Stimulated activated CD4-positive, alpha-beta T cell treated with anti-CD3 and anti-CD28 coated beads, Interleukin-15, amount 100 ng/mL, for 1 hour (primary cell): ENCODE results near the gene TCF12.

Experiments
- DNase-seq, 2 donors: peaks; one replicate each; pipeline ENCODE4 v3.0.0-alpha.2; 2020; ENCODE audit warnings: low read depth in 1 of 2, low spot score in 1 of 2

Gene TCF12

GRCh38 chr15:57312318-57313133 is 394.1 kb downstream of the TCF12 start:
- DNase-seq: no peak

GRCh38 chr15:57313134-57313483 is 394.7 kb downstream of the TCF12 start:
- DNase-seq: no peak

GRCh38 chr15:57314221-57314620 is 395.8 kb downstream of the TCF12 start:
- no peak for DNase-seq

GRCh38 chr15:57316451-57316850 is 398.0 kb downstream of the TCF12 start:
- DNase-seq: no peak

GRCh38 chr15:57319226-57319918 is 400.9 kb downstream of the TCF12 start:
- no peak for DNase-seq

- no peak for DNase-seq
Measured at GRCh38 chr15:57319919-57320560, 401.6 kb downstream of the TCF12 start.

GRCh38 chr15:57320631-57321220 is 402.3 kb downstream of the TCF12 start:
- no peak for DNase-seq

- DNase-seq: no peak
Measured at GRCh38 chr15:57321485-57321884, 403.0 kb downstream of the TCF12 start.

- DNase-seq: no peak
Measured at GRCh38 chr15:57321973-57322601, 403.6 kb downstream of the TCF12 start.

GRCh38 chr15:57322602-57323250 is 404.3 kb downstream of the TCF12 start:
- no peak for DNase-seq

- no peak for DNase-seq
Measured at GRCh38 chr15:57323299-57323805, 404.9 kb downstream of the TCF12 start.

- DNase-seq: no peak
Measured at GRCh38 chr15:57323806-57324589, 405.6 kb downstream of the TCF12 start.

GRCh38 chr15:57324590-57324890 is 406.1 kb downstream of the TCF12 start:
- no peak for DNase-seq

GRCh38 chr15:57324944-57325679 is 406.7 kb downstream of the TCF12 start:
- DNase-seq: no peak

GRCh38 chr15:57326196-57326595 is 407.8 kb downstream of the TCF12 start:
- no peak for DNase-seq

- no peak for DNase-seq
Measured at GRCh38 chr15:57327985-57328471, 409.6 kb downstream of the TCF12 start.

- DNase-seq: no peak
Measured at GRCh38 chr15:57328479-57328878, 410.0 kb downstream of the TCF12 start.

GRCh38 chr15:57328897-57329296 is 410.5 kb downstream of the TCF12 start:
- DNase-seq: no peak
